Pancreas (tissue), 10 donors: ENCODE results near the gene CDC73. TPM values are rescaled to one million over a fixed set of nuclear protein-coding genes. Genes with fewer than 3 reads are reported as not detected.
"Not testable (repeated sequence)": the region's sequence is repeated elsewhere in the genome, so short reads cannot be mapped to it uniquely, and the experiment has no call there.

Source experiments
- ATAC-seq, 4 donors: fragments of 200-7000 bp; cut with Tn5 transposase; one replicate each; pipeline versions ENCODE4 v1.8.0 to v1.9.1; 2020; ENCODE audit warnings: mild to moderate bottlenecking in 4 of 4, moderate library complexity in 4 of 4
- DNase-seq, 6 donors: peaks; one replicate each; pipeline ENCODE4 v3.0.0-alpha.2; 2020
- FAIRE-seq: peaks from 2 replicates; lab custom pipeline; 2012; peaks lifted over from hg19 to GRCh38; lab: Jason Lieb, UNC
- H3K27ac ChIP-seq, 4 donors: fragments of 200-600 bp; sonication (generic); 1 replicate in 3 of 4; 2 replicates in 1 of 4; pipeline versions ENCODE4 v1.5.0 to v1.8.0; 2020
- H3K27me3 ChIP-seq, 4 donors: fragments of 200-600 bp; one replicate each; pipeline ENCODE4 v1.8.0; 2021
- H3K36me3 ChIP-seq, 3 donors: fragments of 200-600 bp; sonication (generic) in 1 of 3; one replicate each; pipeline versions ENCODE4 v1.5.0 to v1.8.0; 2020 to 2021
- H3K4me1 ChIP-seq, 3 donors: fragments of 200-600 bp; one replicate each; pipeline ENCODE4 v1.8.0; 2021
- H3K4me3 ChIP-seq, 4 donors: fragments of 200-600 bp; sonication (generic) in 2 of 4; one replicate each; pipeline versions ENCODE4 v1.5.0 to v1.8.0; 2020 to 2021
- H3K9me3 ChIP-seq, 4 donors: fragments of 200-600 bp; one replicate each; pipeline ENCODE4 v1.8.0; 2021
- WGBS, 2 donors: extraction: QIAGEN DNeasy Blood & Tissue Kit; methylation state at CpG; one replicate each; pipeline ENCODE4 v1.1.7; 2013; 5-methylcytosine and 5-hydroxymethylcytosine counted together
- intact Hi-C, 3 donors: fragments of 100-400 bp; cut with DNase I; formaldehyde crosslinking; loops; one replicate each; pipeline versions ENCODE4 v1.11.1 to v1.14.2; 2022
- polyA plus RNA-seq, 2 donors: library from polyadenylated mRNA; stranded (reverse); fragments of 200-250 nt; gene quantifications; one replicate each; pipeline ENCODE4 v1.2.3, GENCODE V29; 2013
- total RNA-seq, 6 donors: library from RNA; stranded (reverse); fragmentation: NEBNext Ultra II Directional in 4 of 6; extraction: Animal tissue kit (Norgen Biotek cat#: 25700) in 4 of 6; gene quantifications; one replicate each; pipeline versions ENCODE4 v1.2.1 to v1.2.4, GENCODE V29; 2021 to 2023
- TF ChIP-seq, protein P1 (sequence below), 4 donors: fragments of 200-600 bp; sonication (generic) in 3 of 4; IDR thresholded peaks; one replicate each; pipeline versions ENCODE4 v1.5.0 to v1.8.0; 2021; ENCODE audit warnings: antibody characterized with exemption in 4 of 4
- donor health status: healthy with polysubstance abuse.
- donor health status: DM: no; HTN: no; CAD: no; lungs with moderate emphysema.
- donor health status: DM: no; HTN: no; CAD: no.
- donor health status: control.
- donor health status: control.
- donor health status: Bipolar disorder and iron deficiency.
- donor health status: DM: yes; HTN: yes; CAD: no.
- donor health status: DM: no; HTN: no; CAD: no.
- donor health status: DM: no; HTN: no; CAD: no.
- donor health status: DM: yes; HTN: yes; CAD: no.

Gene CDC73
- total and polyA plus RNA-seq, 8 donors: 3.4 to 33.7 (median 21.7) TPM

- H3K9me3 ChIP-seq: no peaks in the 10 kb centered on the region
- no peaks in the 10 kb centered on the region for H3K27me3 ChIP-seq
- TF ChIP-seq, protein P1, sequence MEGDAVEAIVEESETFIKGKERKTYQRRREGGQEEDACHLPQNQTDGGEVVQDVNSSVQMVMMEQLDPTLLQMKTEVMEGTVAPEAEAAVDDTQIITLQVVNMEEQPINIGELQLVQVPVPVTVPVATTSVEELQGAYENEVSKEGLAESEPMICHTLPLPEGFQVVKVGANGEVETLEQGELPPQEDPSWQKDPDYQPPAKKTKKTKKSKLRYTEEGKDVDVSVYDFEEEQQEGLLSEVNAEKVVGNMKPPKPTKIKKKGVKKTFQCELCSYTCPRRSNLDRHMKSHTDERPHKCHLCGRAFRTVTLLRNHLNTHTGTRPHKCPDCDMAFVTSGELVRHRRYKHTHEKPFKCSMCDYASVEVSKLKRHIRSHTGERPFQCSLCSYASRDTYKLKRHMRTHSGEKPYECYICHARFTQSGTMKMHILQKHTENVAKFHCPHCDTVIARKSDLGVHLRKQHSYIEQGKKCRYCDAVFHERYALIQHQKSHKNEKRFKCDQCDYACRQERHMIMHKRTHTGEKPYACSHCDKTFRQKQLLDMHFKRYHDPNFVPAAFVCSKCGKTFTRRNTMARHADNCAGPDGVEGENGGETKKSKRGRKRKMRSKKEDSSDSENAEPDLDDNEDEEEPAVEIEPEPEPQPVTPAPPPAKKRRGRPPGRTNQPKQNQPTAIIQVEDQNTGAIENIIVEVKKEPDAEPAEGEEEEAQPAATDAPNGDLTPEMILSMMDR (IDR thresholded peaks at IDR 0.05): no peak
- no peaks in the 10 kb centered on the region for H3K36me3 ChIP-seq
- no peak overlapping the region for H3K27ac ChIP-seq
- no peaks in the 10 kb centered on the region for H3K4me1 ChIP-seq
- H3K4me3 ChIP-seq: no peak overlapping the region
- intact Hi-C loops: no loop called here
- ATAC-seq (no peak), FAIRE-seq (no peak), DNase-seq (no peak)
Observed at GRCh38 chr1:193285641-193286040, 163.8 kb downstream of the CDC73 start.

GRCh38 chr1:193288548-193289080 lies 166.8 kb downstream of the CDC73 start:
- H3K27ac ChIP-seq, FAIRE-seq, intact Hi-C loops, DNase-seq, H3K4me3 ChIP-seq, ATAC-seq, H3K27me3 ChIP-seq, H3K9me3 ChIP-seq, H3K4me1 ChIP-seq, H3K36me3 ChIP-seq: not testable (repeated sequence)
- WGBS, 2 donors: 90% methylated on average over 2 of the region's 2 CpGs

DNA sequence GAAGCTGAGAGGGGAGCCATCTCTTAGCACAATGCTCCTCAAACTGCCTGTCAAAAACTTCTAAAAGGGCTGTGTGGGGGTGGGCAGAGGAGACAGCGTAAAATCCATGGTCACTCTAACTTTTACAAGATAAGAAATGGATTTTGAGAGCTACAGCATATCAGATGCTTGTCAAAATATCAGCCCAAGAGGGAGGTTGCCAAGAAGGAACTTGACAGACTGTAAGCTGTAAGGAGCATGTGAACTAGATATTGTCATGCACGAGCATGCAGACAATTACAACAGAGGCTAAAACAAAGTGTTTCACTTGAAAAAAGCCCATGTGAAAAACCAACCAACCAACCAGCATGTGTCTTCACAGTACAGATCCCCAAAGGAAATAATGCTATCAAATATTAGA lies 171.9 kb downstream of the CDC73 start:
- H3K27me3 ChIP-seq: no peaks in the 10 kb centered on the region
- no peaks in the 10 kb centered on the region for H3K4me1 ChIP-seq
- no peaks in the 10 kb centered on the region for H3K36me3 ChIP-seq
- no peak overlapping the region for H3K4me3 ChIP-seq
- H3K27ac ChIP-seq: no peak overlapping the region
- no peak for FAIRE-seq
- 76 to 79% methylated on average over 2 of the region's 2 CpGs for WGBS, 2 donors
- DNase-seq: no peak
- TF ChIP-seq, protein P1 (IDR thresholded peaks at IDR 0.05): no peak
- intact Hi-C loops: no loop called here
- no peak for ATAC-seq
- no peaks in the 10 kb centered on the region for H3K9me3 ChIP-seq

DNA sequence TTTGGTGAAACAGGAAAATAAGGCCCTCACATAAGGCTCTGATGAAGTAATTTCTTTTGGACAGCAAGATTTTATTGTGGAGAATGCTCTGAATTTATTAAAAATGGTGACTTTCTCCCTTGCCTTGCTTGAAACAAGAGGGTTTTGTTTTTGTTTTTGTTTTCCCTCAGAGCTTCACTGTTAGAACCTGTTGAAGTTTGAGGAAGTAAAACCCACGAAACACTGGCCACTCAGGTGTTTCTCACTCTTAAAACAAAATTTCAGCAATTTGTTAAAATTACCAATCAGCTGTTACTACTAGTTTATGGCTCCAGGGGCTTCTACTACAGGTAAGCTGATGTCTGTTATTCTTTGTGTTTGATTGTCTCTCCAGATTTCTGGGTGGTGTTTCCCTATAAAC lies 177.2 kb downstream of the CDC73 start:
- no peak for FAIRE-seq
- Histone ChIP-seq H3K27ac (no peak overlapping the region), H3K27me3 (no peaks in the 10 kb centered on the region), H3K36me3 (no peaks in the 10 kb centered on the region), H3K4me3 (no peak overlapping the region), H3K4me1 (no peaks in the 10 kb centered on the region), H3K9me3 (no peaks in the 10 kb centered on the region)
- WGBS, 2 donors: 61 to 62% methylated on average over 1 of the region's 1 CpG
- intact Hi-C loops: no loop called here
- ATAC-seq: no peak
- no peak for DNase-seq
- TF ChIP-seq, protein P1 (IDR thresholded peaks at IDR 0.05): no peak

DNA sequence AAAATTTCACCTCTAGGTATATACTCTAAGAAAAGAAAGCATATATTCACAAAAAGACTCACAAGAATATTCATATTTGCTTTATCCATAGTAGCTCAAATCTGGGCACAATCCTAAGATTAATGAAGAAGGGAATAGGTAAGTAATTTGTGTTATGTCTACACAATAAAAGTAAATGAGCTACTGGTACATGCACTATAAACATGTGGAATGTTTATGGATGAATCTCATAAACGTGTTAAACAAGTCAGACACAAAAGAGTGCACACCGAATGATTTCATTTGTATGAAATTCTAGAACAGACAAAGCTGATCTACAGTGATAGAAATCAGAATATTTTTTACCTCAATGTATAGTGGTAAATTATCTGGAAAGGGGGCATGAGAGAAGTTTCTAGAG lies 179.9 kb downstream of the CDC73 start:
- 68% methylated on average over 2 of the region's 2 CpGs for WGBS, 2 donors
- ATAC-seq (no peak), DNase-seq (no peak), FAIRE-seq (no peak)
- Histone ChIP-seq H3K9me3 (no peaks in the 10 kb centered on the region), H3K27me3 (no peaks in the 10 kb centered on the region), H3K4me3 (no peak overlapping the region), H3K4me1 (no peaks in the 10 kb centered on the region), H3K27ac (no peak overlapping the region), H3K36me3 (no peaks in the 10 kb centered on the region)
- TF ChIP-seq, protein P1 (IDR thresholded peaks at IDR 0.05): no peak
- intact Hi-C loops: no loop called here
